Stimulated activated CD4-positive, alpha-beta T cell treated with anti-CD3 and anti-CD28 coated beads, Interleukin-1b, Interleukin-23, amount 100 ng/mL, for 4 hours (primary cell): ENCODE results near the gene C17orf50.
"Not testable (repeated sequence)": the region's sequence is repeated elsewhere in the genome, so short reads cannot be mapped to it uniquely, and the experiment has no call there.

Experiments
- DNase-seq, 2 donors: peaks; one replicate each; pipeline ENCODE4 v3.0.0-alpha.2; 2020; ENCODE audit warnings: low read depth in 2 of 2

C17orf50 gene

DNA sequence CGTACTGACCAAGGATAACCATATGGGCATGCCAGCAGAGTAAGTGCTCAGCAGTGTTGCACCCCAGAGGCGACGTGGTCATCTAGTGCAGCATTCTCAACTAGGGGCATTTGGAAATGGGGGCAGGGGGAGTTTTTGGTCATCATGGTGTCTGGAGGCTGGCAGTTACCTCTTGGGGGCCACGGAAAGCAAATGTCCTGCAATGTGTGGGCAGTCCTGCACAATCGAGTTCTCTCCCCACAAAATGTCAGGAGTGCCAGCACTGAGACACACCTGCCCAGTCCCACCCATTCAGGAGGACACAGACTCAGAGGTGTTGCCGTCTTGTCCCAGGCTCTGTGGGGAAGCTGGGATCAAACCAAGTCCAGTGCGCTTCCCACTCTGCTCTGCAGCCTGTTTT is 26.3 kb upstream of the C17orf50 start:
- DNase-seq: no peak

DNA sequence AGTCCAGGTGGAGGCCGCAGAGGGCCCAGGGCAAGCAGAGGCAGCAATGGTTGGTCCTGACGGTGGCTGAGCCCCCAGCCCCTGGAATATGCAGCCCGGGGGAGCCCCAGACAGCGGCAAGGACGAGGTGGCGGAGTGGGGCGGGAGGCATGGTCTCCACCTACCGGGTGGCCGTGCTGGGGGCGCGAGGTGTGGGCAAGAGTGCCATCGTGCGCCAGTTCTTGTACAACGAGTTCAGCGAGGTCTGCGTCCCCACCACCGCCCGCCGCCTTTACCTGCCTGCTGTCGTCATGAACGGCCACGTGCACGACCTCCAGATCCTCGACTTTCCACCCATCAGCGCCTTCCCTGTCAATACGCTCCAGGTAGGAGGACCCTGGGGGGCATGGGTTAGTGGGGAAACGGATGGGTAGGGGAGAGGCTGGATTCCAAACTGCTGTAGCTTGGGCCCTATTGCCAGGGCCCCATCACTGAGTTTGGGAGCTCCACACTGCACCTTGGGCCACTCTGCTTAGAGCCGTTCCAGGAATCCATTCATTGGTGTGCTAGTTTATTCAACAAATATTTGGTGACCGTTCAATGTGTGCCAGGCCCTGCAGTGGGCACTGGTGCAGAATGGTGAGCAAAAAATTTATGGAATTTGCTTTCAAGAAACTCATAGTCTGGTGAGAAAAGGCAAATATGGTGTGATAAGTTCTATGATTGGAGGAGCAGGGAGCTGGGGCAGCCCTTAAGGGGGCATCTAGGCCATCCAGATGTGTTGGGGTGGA is 25.5 kb upstream of the C17orf50 start:
- DNase-seq: no peak

GRCh38 chr17:35736236-35736635 is 24.5 kb upstream of the C17orf50 start:
- no peak for DNase-seq

- no peak for DNase-seq
These were observed 22.1 kb upstream of the C17orf50 start for GRCh38 chr17:35738519-35739133.

DNA sequence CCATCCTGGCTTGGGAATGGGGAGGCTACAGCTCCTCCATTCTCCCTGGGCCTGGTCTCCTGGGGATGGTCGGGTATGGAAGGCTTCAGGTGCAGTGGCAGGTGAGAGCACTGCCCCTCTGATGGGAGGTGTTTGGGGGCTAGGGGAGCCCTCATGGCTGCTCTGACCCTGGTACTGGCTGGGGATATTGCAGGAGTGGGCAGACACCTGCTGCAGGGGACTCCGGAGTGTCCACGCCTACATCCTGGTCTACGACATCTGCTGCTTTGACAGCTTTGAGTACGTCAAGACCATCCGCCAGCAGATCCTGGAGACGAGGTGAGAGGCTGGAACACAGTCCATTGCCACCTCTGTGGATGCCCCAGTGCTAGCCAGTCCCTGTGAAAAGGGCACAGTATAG is 20.5 kb upstream of the C17orf50 start:
- DNase-seq: no peak

- no peak for DNase-seq
These were observed 19.4 kb upstream of the C17orf50 start for GRCh38 chr17:35740997-35741931.

- no peak for DNase-seq
These were observed 18.2 kb upstream of the C17orf50 start for GRCh38 chr17:35742496-35742895.

- DNase-seq: no peak
These were observed 17.7 kb upstream of the C17orf50 start for GRCh38 chr17:35742896-35743477.

DNA sequence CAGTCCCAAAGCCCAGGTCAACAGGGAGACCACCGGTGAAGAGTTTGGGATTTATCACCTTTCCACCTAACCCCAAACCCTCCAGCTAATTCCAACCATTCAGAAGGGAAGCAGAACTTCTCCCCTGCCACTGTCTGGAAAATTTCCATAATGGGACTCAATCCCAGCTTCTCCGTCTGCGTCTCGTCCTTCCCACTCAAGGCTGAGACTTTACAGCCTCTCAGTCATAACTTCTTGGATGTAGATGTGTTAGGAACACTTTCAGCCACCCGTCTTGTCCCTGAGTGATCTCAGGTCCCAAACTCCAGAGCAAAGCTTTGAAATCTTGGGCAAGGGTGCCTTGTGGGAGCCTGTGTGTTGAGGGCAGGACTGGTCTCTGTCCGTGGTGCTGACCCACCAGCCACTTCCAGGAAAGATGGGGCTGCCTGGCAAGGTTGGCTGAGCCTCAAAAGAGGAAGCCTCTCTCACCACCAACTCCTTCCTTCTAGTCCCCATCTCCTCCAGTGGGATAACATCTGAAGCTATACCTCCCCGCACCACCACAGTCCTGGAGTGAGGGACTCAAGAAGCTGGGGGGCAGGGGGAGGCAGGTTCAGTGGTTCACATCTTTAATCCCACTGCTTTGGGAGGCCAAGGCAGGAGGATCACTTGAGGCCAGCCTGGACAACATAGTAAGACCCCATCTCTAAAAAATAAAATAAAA is 16.9 kb upstream of the C17orf50 start:
- no peak for DNase-seq

GRCh38 chr17:35744830-35745229 is 15.9 kb upstream of the C17orf50 start:
- no peak for DNase-seq

DNA sequence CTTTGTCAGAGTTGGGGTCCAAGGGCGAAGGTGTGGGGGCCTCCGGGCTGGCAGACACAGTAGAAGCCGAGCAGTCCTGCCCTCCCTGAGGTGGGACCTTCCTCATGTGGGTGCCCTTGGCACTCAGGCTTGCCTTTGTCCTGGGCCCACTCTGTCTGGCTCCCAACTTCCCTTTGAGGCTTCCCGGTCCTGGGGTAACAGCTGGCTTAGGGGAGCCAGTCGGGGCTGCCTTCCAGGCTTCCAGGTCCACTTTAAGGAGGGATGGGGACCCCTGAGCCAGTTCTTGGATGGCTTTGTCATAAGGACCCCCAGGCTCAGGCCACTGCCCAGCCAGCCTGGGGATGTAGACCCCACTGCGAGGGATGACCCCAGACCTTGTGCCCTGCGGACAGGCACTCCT is 15.4 kb upstream of the C17orf50 start:
- DNase-seq: no peak

DNA sequence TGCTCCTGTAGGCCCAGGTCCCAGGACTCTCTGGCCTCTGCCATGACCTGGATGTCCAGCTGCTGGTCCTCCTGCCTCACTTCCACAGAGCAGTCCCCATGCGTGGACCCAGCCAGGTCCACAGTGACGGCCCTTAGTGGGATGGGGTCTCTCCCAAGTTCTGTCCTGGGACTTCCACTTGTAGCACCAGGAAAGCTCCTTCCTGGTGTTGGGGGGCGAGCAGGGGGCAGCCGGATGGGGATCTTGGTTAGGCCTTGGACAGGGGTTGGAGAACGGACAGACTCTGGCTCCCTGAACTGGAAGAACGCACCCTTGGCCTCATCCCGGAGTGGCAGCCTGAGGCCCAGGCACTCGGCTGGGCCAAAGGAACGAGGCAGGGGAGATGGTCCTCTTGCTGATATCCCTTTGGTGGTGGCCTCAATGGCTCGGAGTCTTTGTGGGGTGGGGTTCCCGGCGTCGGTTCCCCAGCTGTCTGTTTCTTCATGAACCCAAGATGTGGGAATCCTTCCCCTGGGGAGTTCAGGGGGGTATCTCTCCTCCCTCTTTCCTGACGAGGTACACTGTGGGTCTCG is 14.9 kb upstream of the C17orf50 start:
- DNase-seq: no peak

DNA sequence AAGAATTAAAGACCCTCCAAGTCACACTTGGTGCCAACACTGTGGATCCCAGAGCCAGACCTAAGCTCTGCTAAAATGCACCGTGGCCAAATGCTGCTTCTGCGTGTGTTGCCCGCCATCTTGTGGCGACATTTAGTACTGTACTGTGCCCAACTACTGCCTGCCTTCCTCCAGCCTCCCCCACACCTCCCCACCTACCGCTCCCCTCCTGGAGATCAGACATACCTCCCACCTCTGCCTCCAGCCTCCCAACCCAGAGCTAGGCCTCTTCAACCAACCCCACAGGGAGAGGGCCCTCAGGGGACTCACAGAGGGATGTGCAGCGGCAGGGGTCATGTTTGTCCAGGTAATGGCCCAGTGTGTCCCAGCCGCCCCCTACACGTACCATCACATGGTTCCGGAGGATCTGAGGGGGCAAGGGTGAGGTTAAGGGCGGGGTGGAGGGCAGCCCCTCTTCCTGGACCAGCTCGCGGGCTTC is 13.1 kb upstream of the C17orf50 start:
- peak; percentile 66 to 80 for DNase-seq

DNA sequence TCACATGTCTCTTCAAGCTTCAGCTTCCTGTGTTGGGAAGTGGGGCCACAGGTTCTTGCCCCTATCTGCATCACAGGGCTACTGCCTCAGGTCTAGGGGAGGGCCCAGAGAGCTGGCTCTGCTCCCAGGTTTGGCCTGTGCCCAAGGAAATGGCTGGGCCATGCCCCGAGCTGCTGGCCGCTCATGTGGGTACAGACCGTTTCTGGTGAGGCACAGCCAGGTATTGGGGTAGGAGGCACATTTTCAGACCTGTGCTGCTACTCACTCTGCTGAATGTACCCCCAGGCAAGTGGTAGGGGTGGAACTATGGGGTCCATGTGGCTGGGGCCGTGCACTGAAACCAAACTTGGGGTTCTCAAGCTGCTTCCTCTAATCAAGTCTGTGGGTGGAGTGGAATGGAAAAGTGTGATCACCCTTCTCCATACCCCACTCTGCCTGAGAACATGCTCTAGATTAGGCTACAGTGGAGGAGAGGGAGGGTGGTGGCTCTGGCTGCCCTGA is 12.3 kb upstream of the C17orf50 start:
- no peak for DNase-seq

GRCh38 chr17:35748979-35749378 is 11.7 kb upstream of the C17orf50 start:
- DNase-seq: no peak

GRCh38 chr17:35749560-35750412 is 10.9 kb upstream of the C17orf50 start:
- no peak for DNase-seq

DNA sequence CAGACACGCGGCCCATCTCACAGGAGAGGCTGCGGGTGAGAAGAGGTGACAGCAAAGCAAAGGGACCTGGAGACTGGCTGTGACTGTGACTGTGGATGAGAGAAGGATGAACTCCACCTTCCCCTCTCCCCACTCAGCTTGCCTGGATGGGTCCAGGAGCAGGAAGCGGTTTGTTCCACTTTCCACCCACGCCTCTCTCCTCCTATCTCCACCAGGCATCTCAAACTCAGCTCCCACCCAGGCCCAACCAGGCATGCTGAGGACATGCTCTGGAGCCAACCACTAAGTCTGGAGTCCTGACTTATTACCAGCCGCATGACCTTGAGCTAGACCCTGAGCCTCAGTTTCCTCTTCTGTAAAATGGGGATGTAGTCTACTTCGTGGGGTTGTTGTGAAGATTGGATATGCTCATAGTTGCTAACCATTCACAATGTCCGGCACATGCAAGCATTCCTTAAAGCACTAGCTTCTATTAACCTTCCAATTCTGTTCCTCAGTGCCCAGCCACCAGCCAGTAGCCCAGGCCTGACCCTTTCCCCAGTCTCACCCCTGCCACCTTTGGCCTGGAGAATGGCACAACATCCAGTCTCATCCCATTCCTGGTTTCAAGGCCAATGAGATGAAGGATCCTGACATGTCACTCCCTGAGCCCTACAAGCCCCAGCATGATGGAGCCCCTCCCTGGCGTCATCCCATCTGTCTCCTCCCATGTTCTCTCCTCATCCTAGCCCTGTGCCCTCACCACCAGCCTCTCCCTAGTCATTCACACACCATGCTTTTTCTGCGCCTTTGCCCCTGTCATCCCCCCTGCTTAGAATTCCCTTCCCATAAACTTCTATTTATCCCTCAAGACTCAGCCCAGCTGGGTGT is 9.9 kb upstream of the C17orf50 start:
- DNase-seq: no peak

GRCh38 chr17:35751541-35751940 is 9.1 kb upstream of the C17orf50 start:
- not testable (repeated sequence) for DNase-seq

DNA sequence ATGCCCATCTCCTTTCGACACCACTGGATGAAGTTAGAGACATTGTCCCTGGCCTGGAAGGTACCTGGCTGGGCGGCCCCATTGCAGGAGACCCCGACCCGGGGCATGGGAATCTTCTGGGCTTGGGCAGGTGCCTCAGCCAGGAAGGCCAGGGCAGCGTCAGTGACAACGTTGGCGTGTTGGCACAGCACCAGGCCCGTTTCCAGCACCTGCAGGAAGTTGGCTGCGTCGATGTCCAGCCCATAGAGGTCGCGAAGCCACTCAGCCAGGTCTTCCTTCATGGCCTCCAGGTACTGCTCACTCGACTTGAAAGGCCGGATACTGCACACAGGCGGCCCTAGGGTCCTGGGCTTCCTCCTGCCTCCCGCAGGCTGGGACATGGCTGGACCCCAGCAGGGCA is 8.2 kb upstream of the C17orf50 start:
- no peak for DNase-seq
